ENCODE results near the gene SLC22A14. TPM values are rescaled to one million over a fixed set of nuclear protein-coding genes. Genes with fewer than 3 reads are reported as not detected.
"Not testable (repeated sequence)": the region's sequence is repeated elsewhere in the genome, so short reads cannot be mapped to it uniquely, and the experiment has no call there.

The SLC22A14 gene
- total and polyA plus RNA-seq, 4 donors, result 0.18 to 0.49 (median 0.42) TPM; not detected in 1

DNA sequence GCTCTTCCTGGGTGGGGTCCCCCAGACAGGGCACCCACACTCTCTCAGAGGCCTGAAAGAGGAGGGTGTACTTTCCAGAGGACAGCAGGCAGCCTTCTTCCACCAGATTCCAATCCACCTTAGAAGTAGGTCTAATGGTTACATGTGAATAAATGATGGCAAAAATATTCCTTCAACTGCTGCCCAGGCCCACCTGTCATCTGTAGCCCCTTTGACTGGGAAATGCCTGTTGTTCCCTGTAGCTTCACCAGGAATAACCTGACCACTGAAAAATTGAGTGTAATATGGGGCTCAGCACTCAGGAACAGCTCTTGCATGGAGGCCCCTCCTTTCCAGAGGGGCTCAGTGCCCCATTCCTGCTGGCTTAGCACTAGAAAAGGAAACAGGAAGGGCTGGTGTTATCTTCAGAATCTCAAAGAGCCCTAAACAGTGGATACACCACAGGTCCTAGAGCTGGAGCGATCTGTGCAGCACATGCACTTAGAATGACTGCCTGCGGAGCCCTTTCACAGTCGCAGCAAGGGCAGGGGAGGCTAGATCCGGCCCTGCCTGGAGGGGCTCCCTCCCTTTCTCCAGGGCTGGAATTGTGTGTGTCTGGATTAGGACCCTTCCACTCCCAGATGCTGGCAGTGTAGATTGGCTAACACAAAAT, 32.1 kb downstream of the SLC22A14 start:
- Histone ChIP-seq H3K4me1 (ENCODE audit: control insufficient read depth in 1 of 2, insufficient read depth in 2 of 2, low read length in 2 of 2) (no peaks in the 10 kb centered on the region), H3K27me3 (ENCODE audit: control insufficient read depth in 1 of 2, insufficient read depth in 2 of 2, low read length in 1 of 2) (no peaks in the 10 kb centered on the region), H3K4me3 (ENCODE audit: low read length in 2 of 2) (no peak overlapping the region), H3K9me3 (ENCODE audit: control insufficient read depth, low read length) (no peaks in the 10 kb centered on the region), H3K27ac (ENCODE audit: low read depth in 1 of 2, low read length in 2 of 2) (no peak overlapping the region), H3K36me3 (ENCODE audit: control insufficient read depth in 1 of 2, insufficient read depth in 2 of 2, low read length in 1 of 2) (no peaks in the 10 kb centered on the region)
- no peak for DNase-seq
- ATAC-seq (ENCODE audit: low FRiP score), result no peak
- 44 to 50% methylated on average over 4 of the region's 4 CpGs for WGBS, 2 donors
- intact Hi-C loops (cut with DNase I), result no loop called here

DNA sequence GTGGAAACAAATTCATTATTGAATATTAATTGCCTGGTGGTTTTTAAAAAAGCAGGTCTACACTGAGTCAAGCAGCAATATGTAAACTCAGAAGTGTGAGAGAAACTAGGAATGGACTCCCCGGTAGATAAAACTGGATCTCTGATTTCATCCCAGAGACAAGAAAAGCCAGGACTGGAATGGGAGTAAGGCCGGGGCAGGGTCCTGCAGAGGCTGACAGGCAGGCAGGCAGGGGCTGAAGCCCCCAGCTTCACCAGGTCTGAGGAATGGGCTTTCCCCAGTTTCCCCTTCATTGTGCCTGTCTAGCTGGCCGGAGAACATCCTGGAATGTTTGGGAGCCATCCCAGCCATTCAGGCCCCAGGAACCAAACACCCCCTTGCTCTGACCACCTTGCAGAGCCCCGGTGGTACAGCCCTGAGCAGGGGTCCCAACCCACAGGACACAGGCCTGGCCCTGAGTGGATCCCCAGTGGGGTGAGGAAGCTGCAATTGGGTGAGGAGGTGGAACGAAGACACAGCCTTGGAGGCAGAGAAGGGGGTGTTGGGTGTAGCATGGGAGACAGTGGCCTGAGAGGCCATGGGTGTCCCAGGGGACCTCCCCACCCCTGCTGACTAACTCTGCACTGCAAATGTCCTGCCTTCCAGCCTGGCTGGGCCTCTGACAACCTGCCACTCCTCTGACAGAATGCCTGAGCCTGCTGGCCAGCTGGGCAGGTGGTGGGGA, 32.8 kb downstream of the SLC22A14 start:
- Histone ChIP-seq H3K27ac (ENCODE audit: low read depth in 1 of 2, low read length in 2 of 2) (no peak overlapping the region), H3K9me3 (ENCODE audit: control insufficient read depth, low read length) (no peaks in the 10 kb centered on the region), H3K27me3 (ENCODE audit: control insufficient read depth in 1 of 2, insufficient read depth in 2 of 2, low read length in 1 of 2) (no peaks in the 10 kb centered on the region), H3K4me3 (ENCODE audit: low read length in 2 of 2) (no peak overlapping the region), H3K4me1 (ENCODE audit: control insufficient read depth in 1 of 2, insufficient read depth in 2 of 2, low read length in 2 of 2) (no peaks in the 10 kb centered on the region), H3K36me3 (ENCODE audit: control insufficient read depth in 1 of 2, insufficient read depth in 2 of 2, low read length in 1 of 2) (no peaks in the 10 kb centered on the region)
- ATAC-seq (ENCODE audit: low FRiP score) (no peak), DNase-seq (no peak)
- intact Hi-C loops (cut with DNase I), result no loop called here
- WGBS, 2 donors, result 73 to 74% methylated on average over 5 of the region's 5 CpGs

DNA sequence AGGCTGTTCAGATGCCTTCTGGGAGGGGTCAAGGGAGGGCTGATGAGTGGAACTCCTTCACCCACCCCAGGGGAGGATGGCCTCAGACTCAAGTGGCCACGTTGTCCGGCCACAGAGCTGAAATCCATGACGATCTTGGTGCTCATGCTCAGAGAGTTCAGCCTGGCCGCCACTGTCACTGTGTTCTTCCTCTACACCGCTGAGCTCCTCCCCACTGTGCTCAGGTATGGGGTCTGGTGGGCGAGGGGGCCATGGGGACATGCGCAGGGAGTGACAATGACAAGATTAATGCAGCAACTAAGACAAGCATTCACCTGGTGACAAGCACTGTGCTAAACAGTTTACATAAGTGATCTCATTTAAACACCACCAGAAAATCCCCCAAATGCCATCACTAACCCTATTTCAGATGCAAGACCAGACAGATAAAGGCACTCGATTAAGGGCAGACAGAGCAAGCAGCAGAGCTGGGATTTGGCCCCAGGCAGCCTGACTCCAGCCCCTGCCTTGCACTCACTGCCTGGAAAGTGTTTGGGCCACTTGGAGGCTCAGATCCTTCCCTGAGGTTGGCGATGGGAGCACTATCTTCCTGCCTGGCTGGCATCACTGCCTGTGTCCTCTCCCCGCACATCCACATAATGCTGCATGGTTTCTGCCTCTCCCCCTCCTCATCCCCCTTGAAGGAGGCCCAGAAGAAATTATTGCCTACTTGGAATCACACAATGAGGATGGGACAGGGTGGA, 33.6 kb downstream of the SLC22A14 start:
- Histone ChIP-seq H3K36me3 (ENCODE audit: control insufficient read depth in 1 of 2, insufficient read depth in 2 of 2, low read length in 1 of 2) (no peaks in the 10 kb centered on the region), H3K27ac (ENCODE audit: low read depth in 1 of 2, low read length in 2 of 2) (no peak overlapping the region), H3K9me3 (ENCODE audit: control insufficient read depth, low read length) (no peaks in the 10 kb centered on the region), H3K27me3 (ENCODE audit: control insufficient read depth in 1 of 2, insufficient read depth in 2 of 2, low read length in 1 of 2) (no peaks in the 10 kb centered on the region), H3K4me1 (ENCODE audit: control insufficient read depth in 1 of 2, insufficient read depth in 2 of 2, low read length in 2 of 2) (no peaks in the 10 kb centered on the region), H3K4me3 (ENCODE audit: low read length in 2 of 2) (no peak overlapping the region)
- WGBS, 2 donors, result 84 to 85% methylated on average over 10 of the region's 10 CpGs
- intact Hi-C loops (cut with DNase I), result no loop called here
- ATAC-seq (ENCODE audit: low FRiP score) (no peak), DNase-seq (no peak)

DNA sequence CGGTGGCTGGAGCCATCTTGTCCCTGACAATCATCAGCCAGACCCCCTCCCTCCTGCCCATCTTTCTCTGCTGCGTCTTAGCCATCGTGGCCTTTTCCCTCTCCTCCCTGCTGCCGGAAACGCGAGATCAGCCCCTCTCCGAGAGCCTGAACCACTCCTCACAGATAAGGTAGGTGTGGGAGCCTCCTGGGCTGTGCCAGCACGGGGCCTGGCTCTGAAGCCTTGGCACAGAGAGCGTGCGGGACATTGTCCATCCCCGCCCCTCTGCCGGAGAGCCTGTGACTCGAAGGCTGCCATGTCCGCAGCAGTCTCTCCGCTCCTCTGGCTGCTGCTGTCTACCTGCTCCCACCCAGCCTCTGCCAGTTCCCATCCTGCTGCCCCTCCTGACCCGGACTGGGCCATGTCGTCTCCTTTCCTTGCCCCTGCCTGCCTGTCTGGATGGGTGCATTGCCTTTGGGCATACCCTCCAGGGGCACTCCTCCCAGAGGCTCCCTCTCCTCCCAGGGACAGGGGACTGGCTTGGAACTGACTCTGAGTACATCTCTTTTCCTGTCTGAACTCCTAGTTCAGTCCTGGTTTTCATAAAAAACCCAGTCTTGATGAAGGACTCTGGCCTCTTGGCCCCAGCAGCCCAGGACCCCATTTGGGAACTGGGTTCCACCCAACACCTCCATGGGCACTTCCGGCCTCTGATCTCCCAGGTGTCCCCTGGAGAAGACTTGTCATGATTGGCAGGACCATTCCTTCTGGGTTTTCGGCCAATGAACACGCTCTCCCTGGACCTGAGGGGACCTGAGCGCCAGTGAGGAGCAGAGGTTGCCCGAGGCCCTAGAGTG, 34.5 kb downstream of the SLC22A14 start:
- no peaks in the 10 kb centered on the region for H3K27me3 ChIP-seq (ENCODE audit: control insufficient read depth in 1 of 2, insufficient read depth in 2 of 2, low read length in 1 of 2)
- ATAC-seq (ENCODE audit: low FRiP score) (no peak), DNase-seq (no peak)
- no peak overlapping the region for H3K27ac ChIP-seq (ENCODE audit: low read depth in 1 of 2, low read length in 2 of 2)
- H3K4me1 ChIP-seq (ENCODE audit: control insufficient read depth in 1 of 2, insufficient read depth in 2 of 2, low read length in 2 of 2), result no peaks in the 10 kb centered on the region
- intact Hi-C loops (cut with DNase I), result no loop called here
- 79 to 85% methylated on average over 22 of the region's 22 CpGs for WGBS, 2 donors
- H3K4me3 ChIP-seq (ENCODE audit: low read length in 2 of 2), result no peak overlapping the region
- H3K9me3 ChIP-seq (ENCODE audit: control insufficient read depth, low read length), result no peaks in the 10 kb centered on the region
- no peaks in the 10 kb centered on the region for H3K36me3 ChIP-seq (ENCODE audit: control insufficient read depth in 1 of 2, insufficient read depth in 2 of 2, low read length in 1 of 2)

DNA sequence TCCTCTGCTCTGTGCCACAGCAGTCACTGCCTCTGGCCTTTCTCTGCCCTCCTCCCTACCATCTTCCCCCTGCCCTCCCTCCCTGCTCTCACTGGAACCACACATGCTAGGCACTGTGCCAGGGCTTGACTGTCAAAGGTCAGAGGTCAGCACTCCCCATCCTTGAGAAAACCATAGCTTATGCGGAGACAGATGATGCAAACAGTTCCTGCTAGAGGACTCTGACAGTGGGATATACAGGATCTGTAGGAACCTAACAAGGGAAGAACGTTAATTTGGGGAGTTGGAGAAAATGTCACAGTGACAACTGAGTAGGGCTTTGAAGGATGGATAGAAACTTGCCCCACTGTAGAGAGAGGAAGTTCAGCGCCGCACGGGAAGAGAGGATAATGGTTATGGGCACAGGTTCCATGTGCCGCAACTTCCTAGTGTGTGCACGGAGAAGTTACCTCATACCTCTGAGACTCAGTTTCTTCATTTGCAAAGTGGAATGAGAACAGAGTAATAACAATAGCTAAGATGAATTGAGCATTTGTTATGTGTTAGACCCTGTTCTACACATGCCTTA, 35.2 kb downstream of the SLC22A14 start:
- ATAC-seq (ENCODE audit: low FRiP score) (no peak), DNase-seq (no peak)
- WGBS, 2 donors, result 87 to 89% methylated on average over 7 of the region's 7 CpGs
- H3K4me1 ChIP-seq (ENCODE audit: control insufficient read depth in 1 of 2, insufficient read depth in 2 of 2, low read length in 2 of 2), result no peaks in the 10 kb centered on the region
- H3K27ac ChIP-seq (ENCODE audit: low read depth in 1 of 2, low read length in 2 of 2), result no peak overlapping the region
- intact Hi-C loops (cut with DNase I), result no loop called here
- no peaks in the 10 kb centered on the region for H3K36me3 ChIP-seq (ENCODE audit: control insufficient read depth in 1 of 2, insufficient read depth in 2 of 2, low read length in 1 of 2)
- H3K27me3 ChIP-seq (ENCODE audit: control insufficient read depth in 1 of 2, insufficient read depth in 2 of 2, low read length in 1 of 2), result no peaks in the 10 kb centered on the region
- no peaks in the 10 kb centered on the region for H3K9me3 ChIP-seq (ENCODE audit: control insufficient read depth, low read length)
- no peak overlapping the region for H3K4me3 ChIP-seq (ENCODE audit: low read length in 2 of 2)

DNA sequence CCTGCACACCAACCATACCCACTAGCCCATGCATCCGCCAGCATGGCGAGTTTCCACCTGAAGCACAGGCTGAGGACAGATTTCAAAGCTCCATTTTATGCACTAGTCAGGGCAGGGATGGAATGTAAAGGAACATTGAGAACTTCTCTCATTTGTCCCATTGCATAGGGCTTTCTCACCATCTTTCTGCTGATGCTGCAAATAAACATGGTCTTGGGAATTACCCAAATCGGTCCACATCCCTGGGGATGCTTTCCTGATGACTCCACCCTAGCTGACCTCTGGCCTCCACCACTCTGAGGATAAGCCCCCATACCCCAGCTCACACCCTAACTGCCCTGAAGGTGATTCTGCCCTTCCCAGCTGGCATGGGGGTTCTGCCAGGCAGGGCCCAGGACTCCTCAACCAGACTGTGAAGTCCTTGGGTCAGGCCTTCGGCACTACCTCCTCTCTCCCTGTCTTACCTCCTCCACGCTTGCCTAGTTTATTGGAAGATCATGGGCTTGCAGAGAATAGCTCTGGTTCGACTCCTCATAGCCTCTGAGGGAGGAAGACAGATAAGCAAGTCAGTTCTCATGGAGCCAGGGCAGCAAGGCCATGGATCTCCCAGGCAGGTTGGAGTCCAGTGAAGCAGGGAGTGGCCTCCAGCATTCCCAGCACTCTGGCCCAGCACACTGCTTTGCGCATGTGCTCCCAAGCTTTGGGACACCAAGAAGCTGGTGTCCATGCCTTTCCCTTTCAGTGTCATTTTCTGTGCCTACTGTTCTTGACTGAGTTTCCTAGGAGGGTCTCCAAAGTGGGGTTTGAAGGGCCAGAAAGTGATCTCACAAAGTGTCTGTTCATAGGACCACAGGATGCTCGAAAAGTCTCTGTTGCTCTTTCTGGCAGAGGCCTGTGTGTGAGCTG, 36.9 kb downstream of the SLC22A14 start:
- no peaks in the 10 kb centered on the region for H3K4me1 ChIP-seq (ENCODE audit: control insufficient read depth in 1 of 2, insufficient read depth in 2 of 2, low read length in 2 of 2)
- no peaks in the 10 kb centered on the region for H3K36me3 ChIP-seq (ENCODE audit: control insufficient read depth in 1 of 2, insufficient read depth in 2 of 2, low read length in 1 of 2)
- intact Hi-C loops (cut with DNase I), result no loop called here
- no peak overlapping the region for H3K27ac ChIP-seq (ENCODE audit: low read depth in 1 of 2, low read length in 2 of 2)
- DNase-seq (no peak), ATAC-seq (ENCODE audit: low FRiP score) (no peak)
- no peaks in the 10 kb centered on the region for H3K27me3 ChIP-seq (ENCODE audit: control insufficient read depth in 1 of 2, insufficient read depth in 2 of 2, low read length in 1 of 2)
- H3K4me3 ChIP-seq (ENCODE audit: low read length in 2 of 2), result no peak overlapping the region
- WGBS, 2 donors, result 91 to 92% methylated on average over 8 of the region's 8 CpGs
- H3K9me3 ChIP-seq (ENCODE audit: control insufficient read depth, low read length), result no peaks in the 10 kb centered on the region

DNA sequence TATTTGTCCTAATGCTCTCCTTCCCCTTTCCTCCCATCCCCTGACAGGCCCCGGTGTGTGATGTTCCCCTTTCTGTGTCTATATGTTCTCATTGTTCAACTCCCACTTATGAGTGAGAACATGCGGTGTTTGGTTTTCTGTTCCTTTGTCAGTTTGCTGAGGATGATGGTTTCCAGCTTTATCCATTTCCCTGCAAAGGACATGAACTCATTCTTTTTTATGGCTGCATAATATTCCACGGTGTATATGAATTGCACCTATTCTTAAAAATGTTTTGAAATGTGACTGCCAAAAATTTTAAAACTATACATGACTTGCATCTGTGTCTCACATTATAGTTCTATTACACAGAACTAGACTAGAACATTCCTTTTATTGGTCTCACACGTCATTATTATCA, 38.5 kb downstream of the SLC22A14 start:
- H3K4me3 ChIP-seq (ENCODE audit: low read length in 2 of 2); H3K4me1 ChIP-seq (ENCODE audit: control insufficient read depth in 1 of 2, insufficient read depth in 2 of 2, low read length in 2 of 2); H3K27me3 ChIP-seq (ENCODE audit: control insufficient read depth in 1 of 2, insufficient read depth in 2 of 2, low read length in 1 of 2); intact Hi-C loops (cut with DNase I); DNase-seq; H3K9me3 ChIP-seq (ENCODE audit: control insufficient read depth, low read length); ATAC-seq (ENCODE audit: low FRiP score); H3K36me3 ChIP-seq (ENCODE audit: control insufficient read depth in 1 of 2, insufficient read depth in 2 of 2, low read length in 1 of 2); H3K27ac ChIP-seq (ENCODE audit: low read depth in 1 of 2, low read length in 2 of 2): not testable (repeated sequence)
- 89 to 92% methylated on average over 4 of the region's 4 CpGs for whole genome bisulfite sequencing, 2 donors

Data from aorta (tissue), 5 donors.